HEK293 (cell line): ENCODE data around the gene STIM1.

Experiments used
- CTCF ChIA-PET: fragments of 350-600 bp; formaldehyde crosslinking; extraction: SDS; loops from one replicate; lab custom pipeline; 2021; ENCODE audit warnings: antibody characterized with exemption; lab: Yijun Ruan, JAX
- POLR2A ChIA-PET: fragments of 300-600 bp; formaldehyde crosslinking; extraction: SDS; loops from one replicate; lab custom pipeline; 2020; ENCODE audit warnings: antibody characterized with exemption, inconsistent platforms; lab: Yijun Ruan, JAX
- H3K27ac ChIP-seq: fragments of 200-500 bp; sonication (Bioruptor generic); 2 replicates; pipeline ENCODE4 v1.5.1; 2014; ENCODE audit warnings: low read depth, low read length, control low read depth, inconsistent platforms; ENCODE audit errors: extremely low read depth
- H3K36me3 ChIP-seq, 2 experiments: fragments of 200-500 bp in 1 of 2; sonication (Bioruptor generic) in 1 of 2; 1 replicate in 1 of 2; 2 replicates in 1 of 2; pipeline ENCODE4 v1.5.1; 2014 to 2017; ENCODE audit warnings: inconsistent platforms in 2 of 2, low read length in 2 of 2; ENCODE audit not compliant: control insufficient read depth in 2 of 2, insufficient read depth in 1 of 2
- H3K4me1 ChIP-seq: fragments of 200-500 bp; sonication (Bioruptor generic); 2 replicates; pipeline ENCODE4 v1.5.1; 2014; ENCODE audit warnings: mild to moderate bottlenecking, low read length, inconsistent platforms; ENCODE audit not compliant: control insufficient read depth, insufficient read depth
- H3K4me3 ChIP-seq: 2 replicates; pipeline ENCODE4 v1.5.1; 2011; ENCODE audit warnings: low read depth, mild to moderate bottlenecking, control low read depth, low read length, moderate library complexity
- H3K9me3 ChIP-seq: fragments of 200-500 bp; sonication (Bioruptor generic); 2 replicates; pipeline ENCODE4 v1.5.1; 2014; ENCODE audit warnings: low read depth, low read length, inconsistent platforms; ENCODE audit not compliant: control insufficient read depth, insufficient read depth
- KLF1 ChIP-seq: fragments of 450-650 bp; formaldehyde crosslinking; IDR thresholded peaks from 2 replicates; pipeline ENCODE4 v1.5.1; 2016; ENCODE audit warnings: missing biosample characterization, missing genetic modification characterization
- KLF16 ChIP-seq: fragments of 450-650 bp; formaldehyde crosslinking; IDR thresholded peaks from 2 replicates; pipeline ENCODE4 v1.5.1; 2017; ENCODE audit warnings: missing biosample characterization, missing genetic modification characterization
- MZF1 ChIP-seq: fragments of 450-650 bp; formaldehyde crosslinking; IDR thresholded peaks from 2 replicates; pipeline ENCODE4 v1.5.1; 2017; ENCODE audit warnings: missing biosample characterization, missing genetic modification characterization, borderline replicate concordance
- ZBTB10 ChIP-seq: fragments of 450-650 bp; formaldehyde crosslinking; IDR thresholded peaks from 2 replicates; pipeline ENCODE4 v1.5.1; 2016; ENCODE audit warnings: missing biosample characterization, missing genetic modification characterization
- ZBTB20 ChIP-seq: fragments of 450-650 bp; formaldehyde crosslinking; IDR thresholded peaks from 2 replicates; pipeline ENCODE4 v1.5.1; 2016; ENCODE audit warnings: missing biosample characterization, missing genetic modification characterization
- ZNF148 ChIP-seq: fragments of 450-650 bp; formaldehyde crosslinking; IDR thresholded peaks from 2 replicates; pipeline ENCODE4 v1.5.0; 2017; ENCODE audit warnings: missing biosample characterization, missing genetic modification characterization, borderline replicate concordance
- ZNF274 ChIP-seq, 2 experiments: fragments of 200-500 bp in 1 of 2; fragments of 450-650 bp in 1 of 2; sonication (Bioruptor generic) in 1 of 2; formaldehyde crosslinking in 1 of 2; IDR thresholded peaks; 2 replicates each; pipeline versions ENCODE4 v1.5.1 to v1.6.1; 2014 to 2016; ENCODE audit warnings: borderline replicate concordance in 1 of 2, inconsistent platforms in 1 of 2, low read length in 1 of 2, missing biosample characterization in 1 of 2, missing genetic modification characterization in 1 of 2
- ZNF398 ChIP-seq: fragments of 450-650 bp; formaldehyde crosslinking; IDR thresholded peaks from 2 replicates; pipeline ENCODE4 v1.5.1; 2017; ENCODE audit warnings: missing biosample characterization, missing genetic modification characterization
- ZNF449 ChIP-seq: fragments of 450-650 bp; formaldehyde crosslinking; IDR thresholded peaks from 2 replicates; pipeline ENCODE4 v1.5.1; 2017; ENCODE audit warnings: missing biosample characterization, mild to moderate bottlenecking, missing genetic modification characterization, moderate library complexity
- ZNF530 ChIP-seq: fragments of 450-650 bp; formaldehyde crosslinking; IDR thresholded peaks from 2 replicates; pipeline ENCODE4 v1.5.1; 2016; ENCODE audit warnings: low read depth, missing biosample characterization, missing genetic modification characterization
- ZNF747 ChIP-seq: fragments of 450-650 bp; formaldehyde crosslinking; IDR thresholded peaks from 2 replicates; pipeline ENCODE4 v1.5.1; 2016; ENCODE audit warnings: missing biosample characterization, missing genetic modification characterization
- ZNF792 ChIP-seq: fragments of 450-650 bp; formaldehyde crosslinking; IDR thresholded peaks from 2 replicates; pipeline ENCODE4 v1.5.1; 2016; ENCODE audit warnings: missing biosample characterization, missing genetic modification characterization
- ZSCAN30 ChIP-seq: fragments of 450-650 bp; IDR thresholded peaks from 2 replicates; pipeline ENCODE4 v1.5.1; 2018; ENCODE audit warnings: missing biosample characterization, mild to moderate bottlenecking, missing genetic modification characterization, moderate library complexity
- ZXDB ChIP-seq: fragments of 450-650 bp; formaldehyde crosslinking; IDR thresholded peaks from 2 replicates; pipeline ENCODE4 v1.5.1; 2016; ENCODE audit warnings: missing biosample characterization, missing genetic modification characterization
- TF ChIP-seq, protein P1 (sequence below): fragments of 450-650 bp; formaldehyde crosslinking; IDR thresholded peaks from 2 replicates; pipeline ENCODE4 v1.5.1; 2016; ENCODE audit warnings: missing biosample characterization, missing genetic modification characterization

The STIM1 gene

GRCh38 chr11:3939651-3940190, 84.3 kb downstream of the STIM1 start (continued):
- TF ChIP-seq ZNF148 (no peak), KLF1 (no peak), ZNF792 (no peak), ZNF274 (IDR thresholded peaks at IDR 0.05; ENCODE audit: low read length) (no peak), ZNF274 (tag by site-specific recombination; IDR thresholded peaks at IDR 0.05; ENCODE audit: borderline replicate concordance) (no peak)

- TF ChIP-seq, protein P1, sequence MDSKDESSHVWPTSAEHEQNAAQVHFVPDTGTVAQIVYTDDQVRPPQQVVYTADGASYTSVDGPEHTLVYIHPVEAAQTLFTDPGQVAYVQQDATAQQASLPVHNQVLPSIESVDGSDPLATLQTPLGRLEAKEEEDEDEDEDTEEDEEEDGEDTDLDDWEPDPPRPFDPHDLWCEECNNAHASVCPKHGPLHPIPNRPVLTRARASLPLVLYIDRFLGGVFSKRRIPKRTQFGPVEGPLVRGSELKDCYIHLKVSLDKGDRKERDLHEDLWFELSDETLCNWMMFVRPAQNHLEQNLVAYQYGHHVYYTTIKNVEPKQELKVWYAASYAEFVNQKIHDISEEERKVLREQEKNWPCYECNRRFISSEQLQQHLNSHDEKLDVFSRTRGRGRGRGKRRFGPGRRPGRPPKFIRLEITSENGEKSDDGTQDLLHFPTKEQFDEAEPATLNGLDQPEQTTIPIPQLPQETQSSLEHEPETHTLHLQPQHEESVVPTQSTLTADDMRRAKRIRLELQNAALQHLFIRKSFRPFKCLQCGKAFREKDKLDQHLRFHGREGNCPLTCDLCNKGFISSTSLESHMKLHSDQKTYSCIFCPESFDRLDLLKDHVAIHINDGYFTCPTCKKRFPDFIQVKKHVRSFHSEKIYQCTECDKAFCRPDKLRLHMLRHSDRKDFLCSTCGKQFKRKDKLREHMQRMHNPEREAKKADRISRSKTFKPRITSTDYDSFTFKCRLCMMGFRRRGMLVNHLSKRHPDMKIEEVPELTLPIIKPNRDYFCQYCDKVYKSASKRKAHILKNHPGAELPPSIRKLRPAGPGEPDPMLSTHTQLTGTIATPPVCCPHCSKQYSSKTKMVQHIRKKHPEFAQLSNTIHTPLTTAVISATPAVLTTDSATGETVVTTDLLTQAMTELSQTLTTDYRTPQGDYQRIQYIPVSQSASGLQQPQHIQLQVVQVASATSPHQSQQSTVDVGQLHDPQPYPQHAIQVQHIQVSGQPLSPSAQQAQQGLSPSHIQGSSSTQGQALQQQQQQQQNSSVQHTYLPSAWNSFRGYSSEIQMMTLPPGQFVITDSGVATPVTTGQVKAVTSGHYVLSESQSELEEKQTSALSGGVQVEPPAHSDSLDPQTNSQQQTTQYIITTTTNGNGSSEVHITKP = no peak
- TF ChIP-seq ZNF449 = peak; percentile 82
- H3K9me3 ChIP-seq = no peaks in the 10 kb centered on the region
- H3K27ac ChIP-seq = no peak overlapping the region
- H3K4me3 ChIP-seq = no peak overlapping the region
- ChIA-PET POLR2A (no interaction called here), CTCF (interaction anchor here (0.7 to 1.0 kb wide), 3 partner anchors 87 to 449 kb away, joined by 3 to 4 read pairs (median 3); partner anchors contain the start of gene STIM1)
- no peaks in the 10 kb centered on the region for H3K36me3 ChIP-seq
- H3K4me1 ChIP-seq = peaks cover 5% of the 10 kb centered on the region
Observed at GRCh38 chr11:3942160-3942955, 86.9 kb downstream of the STIM1 start.

DNA sequence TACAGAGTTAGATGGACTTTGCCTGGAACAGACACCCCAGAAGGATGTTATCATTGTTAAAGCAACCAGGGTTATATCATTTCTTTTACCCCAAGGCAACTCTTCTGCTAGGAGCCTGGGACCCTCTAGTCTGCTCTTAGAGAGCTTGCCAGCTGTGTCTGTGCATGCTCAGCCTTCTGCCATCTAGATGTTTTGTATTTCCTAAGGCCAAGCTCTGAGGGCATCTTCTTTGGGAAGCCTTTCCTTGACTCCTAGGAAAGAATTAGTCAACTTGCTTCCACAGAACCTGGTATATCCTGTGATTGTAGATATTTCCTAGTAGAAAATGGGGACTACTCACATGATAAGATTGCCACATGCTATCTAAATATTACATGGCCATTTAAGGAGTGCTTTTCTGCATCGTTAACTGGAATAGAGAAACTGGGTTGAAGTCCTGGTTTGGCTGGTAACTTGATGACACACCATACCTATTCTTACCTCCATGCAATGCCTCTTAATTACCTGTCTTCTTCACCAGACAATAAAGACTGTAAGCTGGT, 87.6 kb downstream of the STIM1 start:
- CTCF ChIA-PET = interaction anchor here (0.6 to 1.0 kb wide), 4 partner anchors 88 to 448 kb away, joined by 3 to 4 read pairs (median 3); partner anchors contain the start of gene STIM1
- Histone ChIP-seq H3K9me3 (no peaks in the 10 kb centered on the region), H3K4me3 (no peak overlapping the region), H3K4me1 (peaks cover 5% of the 10 kb centered on the region), H3K36me3 (no peaks in the 10 kb centered on the region), H3K27ac (no peak overlapping the region)
- POLR2A ChIA-PET = no interaction called here
- TF ChIP-seq KLF16 (tag by site-specific recombination) (no peak), ZNF398 (tag by site-specific recombination) (no peak), ZSCAN30 (tag by site-specific recombination) (no peak), MZF1 (no peak), ZBTB10 (tag by site-specific recombination) (no peak), ZBTB20 (tag by site-specific recombination) (no peak), ZNF747 (tag by site-specific recombination) (no peak), ZXDB (tag by site-specific recombination) (no peak), ZNF530 (no peak)
